Effector memory CD4-positive, alpha-beta T cell (primary cell): ENCODE measurements around the gene SLC35D1.

ENCODE experiments used
- DNase-seq, 3 donors: peaks; one replicate each; pipeline ENCODE4 v3.0.0-alpha.2; 2020
- H3K27ac ChIP-seq: 2 replicates; pipeline ENCODE4 v1.7.0; 2013; ENCODE audit warnings: mild to moderate bottlenecking, low read length, moderate library complexity; ENCODE audit not compliant: insufficient read depth, poor library complexity, severe bottlenecking
- H3K27me3 ChIP-seq: replicated peaks from 2 replicates; pipeline ENCODE4 v1.7.0; 2013; ENCODE audit warnings: mild to moderate bottlenecking, low read length; ENCODE audit not compliant: insufficient read depth, control insufficient read depth, poor library complexity, severe bottlenecking
- H3K36me3 ChIP-seq: 2 replicates; pipeline ENCODE4 v1.7.0; 2013; ENCODE audit warnings: mild to moderate bottlenecking, low read length, moderate library complexity; ENCODE audit not compliant: control insufficient read depth, insufficient read depth
- H3K4me1 ChIP-seq: 2 replicates; pipeline ENCODE4 v1.7.0; 2013; ENCODE audit warnings: low read length, mild to moderate bottlenecking; ENCODE audit not compliant: control insufficient read depth, insufficient read depth, poor library complexity, severe bottlenecking
- H3K4me3 ChIP-seq: 2 replicates; pipeline ENCODE4 v1.7.0; 2013; ENCODE audit warnings: low read length, low read depth, mild to moderate bottlenecking; ENCODE audit not compliant: insufficient read depth, poor library complexity, severe bottlenecking
- H3K9me3 ChIP-seq: 2 replicates; pipeline ENCODE4 v1.7.0; 2013; ENCODE audit warnings: mild to moderate bottlenecking, low read length, moderate library complexity; ENCODE audit not compliant: control insufficient read depth

SLC35D1 gene

GRCh38 chr1:67052741-67053534 is 1.0 kb downstream of the SLC35D1 start:
- Histone ChIP-seq H3K9me3 (no peaks in the 10 kb centered on the region), H3K36me3 (peaks cover 8% of the 10 kb centered on the region), H3K4me1 (peaks cover 7% of the 10 kb centered on the region), H3K27me3 (no peaks in the 10 kb centered on the region), H3K27ac (peak overlapping the region; percentile 90), H3K4me3 (peak overlapping the region; percentile 87)
- DNase-seq: peak in 2 of 3 donors; percentile 0 to 5

- Histone ChIP-seq H3K4me1 (peaks cover 7% of the 10 kb centered on the region), H3K4me3 (no peak overlapping the region), H3K27me3 (no peaks in the 10 kb centered on the region), H3K27ac (no peak overlapping the region), H3K9me3 (no peaks in the 10 kb centered on the region), H3K36me3 (peaks cover 17% of the 10 kb centered on the region)
- no peak for DNase-seq
These were observed 2.8 kb downstream of the SLC35D1 start for GRCh38 chr1:67051196-67051595.

GRCh38 chr1:67044631-67045270 is 9.2 kb downstream of the SLC35D1 start:
- H3K36me3 ChIP-seq: peaks cover 44% of the 10 kb centered on the region
- no peak overlapping the region for H3K4me3 ChIP-seq
- H3K27me3 ChIP-seq: no peaks in the 10 kb centered on the region
- no peaks in the 10 kb centered on the region for H3K9me3 ChIP-seq
- H3K27ac ChIP-seq: no peak overlapping the region
- no peak for DNase-seq
- no peaks in the 10 kb centered on the region for H3K4me1 ChIP-seq

- Histone ChIP-seq H3K4me3 (no peak overlapping the region), H3K27me3 (no peaks in the 10 kb centered on the region), H3K36me3 (peaks cover 43% of the 10 kb centered on the region), H3K27ac (no peak overlapping the region), H3K4me1 (no peaks in the 10 kb centered on the region), H3K9me3 (no peaks in the 10 kb centered on the region)
- no peak for DNase-seq
These were observed 10.6 kb downstream of the SLC35D1 start for GRCh38 chr1:67043366-67043765.

- Histone ChIP-seq H3K9me3 (no peaks in the 10 kb centered on the region), H3K36me3 (peaks cover 41% of the 10 kb centered on the region), H3K27ac (no peak overlapping the region), H3K4me3 (no peak overlapping the region), H3K4me1 (no peaks in the 10 kb centered on the region), H3K27me3 (no peaks in the 10 kb centered on the region)
- DNase-seq: no peak
These were observed 12.0 kb downstream of the SLC35D1 start for GRCh38 chr1:67041841-67042503.

GRCh38 chr1:67040405-67040804 is 13.5 kb downstream of the SLC35D1 start:
- no peaks in the 10 kb centered on the region for H3K4me1 ChIP-seq
- H3K9me3 ChIP-seq: no peaks in the 10 kb centered on the region
- H3K36me3 ChIP-seq: peaks cover 33% of the 10 kb centered on the region
- no peaks in the 10 kb centered on the region for H3K27me3 ChIP-seq
- no peak overlapping the region for H3K27ac ChIP-seq
- no peak for DNase-seq
- no peak overlapping the region for H3K4me3 ChIP-seq

GRCh38 chr1:67031859-67032247 is 22.1 kb downstream of the SLC35D1 start:
- Histone ChIP-seq H3K4me1 (no peaks in the 10 kb centered on the region), H3K36me3 (no peaks in the 10 kb centered on the region), H3K4me3 (no peak overlapping the region), H3K27me3 (no peaks in the 10 kb centered on the region), H3K27ac (no peak overlapping the region), H3K9me3 (no peaks in the 10 kb centered on the region)
- no peak for DNase-seq

GRCh38 chr1:67031121-67031858 is 22.7 kb downstream of the SLC35D1 start:
- DNase-seq: no peak
- Histone ChIP-seq H3K4me3 (no peak overlapping the region), H3K4me1 (no peaks in the 10 kb centered on the region), H3K27me3 (no peaks in the 10 kb centered on the region), H3K9me3 (no peaks in the 10 kb centered on the region), H3K27ac (no peak overlapping the region), H3K36me3 (no peaks in the 10 kb centered on the region)

GRCh38 chr1:67029472-67029871 is 24.5 kb downstream of the SLC35D1 start:
- no peaks in the 10 kb centered on the region for H3K9me3 ChIP-seq
- H3K36me3 ChIP-seq: peaks cover 4% of the 10 kb centered on the region
- H3K4me3 ChIP-seq: no peak overlapping the region
- DNase-seq: no peak
- H3K4me1 ChIP-seq: no peaks in the 10 kb centered on the region
- H3K27me3 ChIP-seq: no peaks in the 10 kb centered on the region
- H3K27ac ChIP-seq: no peak overlapping the region
